Measurements from ENCODE around the gene GABRE. TPM values are rescaled to one million over a fixed set of nuclear protein-coding genes. Genes with fewer than 3 reads are reported as not detected.

GABRE gene
- total and polyA plus RNA-seq, 2 of the 13 experiments (the other 11 are each of a cell fraction or from before 2014, with no cell fraction given), result 12.2 to 66.2 TPM

- FAIRE-seq, result peak; percentile 65
- CTCF ChIA-PET (ENCODE audit: low intra/inter-chr PET ratio, low total read pairs), result no interaction called here
- ATAC-seq, result no peak
- TF ChIP-seq MTF2 (CRISPR knock-in tag; IDR thresholded peaks at IDR 0.05; ENCODE audit: borderline replicate concordance) (no peak), ZNF20 (CRISPR knock-in tag; IDR thresholded peaks at IDR 0.05) (no peak), ZBTB4 (CRISPR knock-in tag; IDR thresholded peaks at IDR 0.05; ENCODE audit: borderline replicate concordance) (no peak), ZBTB21 (CRISPR knock-in tag; IDR thresholded peaks at IDR 0.05) (no peak), SOX5 (CRISPR knock-in tag; IDR thresholded peaks at IDR 0.05; ENCODE audit: borderline replicate concordance) (peak; percentile 87), ZNF446 (CRISPR knock-in tag; IDR thresholded peaks at IDR 0.05) (no peak), SP2 (CRISPR knock-in tag; IDR thresholded peaks at IDR 0.05) (no peak), SNAPC5 (CRISPR knock-in tag; IDR thresholded peaks at IDR 0.05; ENCODE audit: borderline replicate concordance) (no peak), ZNF878 (CRISPR knock-in tag; IDR thresholded peaks at IDR 0.05) (no peak), CEBPG (CRISPR knock-in tag; IDR thresholded peaks at IDR 0.05) (peak; percentile 62), ARID2 (CRISPR knock-in tag; IDR thresholded peaks at IDR 0.05; ENCODE audit: borderline replicate concordance) (no peak), ZNF841 (CRISPR knock-in tag; IDR thresholded peaks at IDR 0.05; ENCODE audit: borderline replicate concordance) (no peak), SAP130 (CRISPR knock-in tag; IDR thresholded peaks at IDR 0.05; ENCODE audit: low read depth) (peak; percentile 32; the same call in 1 of the 2 replicates), ZBTB34 (CRISPR knock-in tag; IDR thresholded peaks at IDR 0.05) (no peak), ZNF12 (CRISPR knock-in tag; IDR thresholded peaks at IDR 0.05) (peak; percentile 68; the same call in 1 of the 2 replicates), PBX3 (CRISPR knock-in tag; IDR thresholded peaks at IDR 0.05; ENCODE audit: borderline replicate concordance) (no peak), HNF1B (CRISPR knock-in tag; IDR thresholded peaks at IDR 0.05) (no peak), ASH2L (IDR thresholded peaks at IDR 0.05; ENCODE audit: insufficient read length, low read depth, low read length) (no peak), FOSL2 (CRISPR knock-in tag; IDR thresholded peaks at IDR 0.05) (peak; percentile 79)
Measured at GRCh38 chrX:151984328-151984727, 9.9 kb upstream of the GABRE start.

More at GRCh38 chrX:151984328-151984727, 9.9 kb upstream of the GABRE start:
- POLR2A ChIA-PET, result interaction anchor here (6.3 kb wide), 1 partner anchor 11 kb away, joined by 91 read pairs; the partner anchor contains the start of gene GABRE
- Histone ChIP-seq H3K4me3 (replicated peaks in 1 of 3; ENCODE audit: insufficient read depth in 1 of 3, low read depth in 2 of 3, low read length in 3 of 3) (no peak overlapping the region), H3K79me2 (ENCODE audit: insufficient read depth, low read length) (no peaks in the 10 kb centered on the region), H2AFZ (ENCODE audit: low read length) (no peak overlapping the region), H3K9me3 (ENCODE audit: low read length) (no peaks in the 10 kb centered on the region), H4K20me1 (ENCODE audit: insufficient read depth, low read length) (no peaks in the 10 kb centered on the region), H3K4me1 (ENCODE audit: insufficient read depth, low read length) (peaks cover 76% of the 10 kb centered on the region), H3K36me3 (replicated peaks in 1 of 2; ENCODE audit: control insufficient read depth in 1 of 2, insufficient read depth in 2 of 2, low read length in 2 of 2) (no peaks in the 10 kb centered on the region), H3K27me3 (ENCODE audit: control insufficient read depth in 1 of 2, insufficient read depth in 2 of 2, low read length in 2 of 2) (no peaks in the 10 kb centered on the region), H3K27ac (ENCODE audit: extremely low read length, insufficient read depth, low read length) (peak overlapping the region; percentile 35), H3K9ac (ENCODE audit: insufficient read depth, low read depth, low read length) (no peak overlapping the region), H3K4me2 (ENCODE audit: low read depth, low read length) (no peak overlapping the region)
- in situ Hi-C loops (cut with HindIII; ENCODE audit: extremely low pct_ligation_motif_present, low pct_unique_long_range_greater_than_20kb) (no loop called here), intact Hi-C loops (cut with micrococcal nuclease; ENCODE audit: unreplicated experiment) (no loop called here)
- 17% methylated on average over 3 of the region's 3 CpGs for WGBS (ENCODE audit: low lambda C conversion rate)
- no TSS peak for BruUV-seq (replicated peaks)
- peak; percentile 50 for DNase-seq (ENCODE audit: low spot score)

Data from HepG2 (cell line).